HEK293 (cell line): Measurements from ENCODE around the gene FAM174B.

Source experiments
- CTCF ChIA-PET: fragments of 350-600 bp; formaldehyde crosslinking; extraction: SDS; loops from one replicate; lab custom pipeline; 2021; ENCODE audit warnings: antibody characterized with exemption; lab: Yijun Ruan, JAX
- POLR2A ChIA-PET: fragments of 300-600 bp; formaldehyde crosslinking; extraction: SDS; loops from one replicate; lab custom pipeline; 2020; ENCODE audit warnings: antibody characterized with exemption, inconsistent platforms; lab: Yijun Ruan, JAX
- H3K27ac ChIP-seq: fragments of 200-500 bp; sonication (Bioruptor generic); 2 replicates; pipeline ENCODE4 v1.5.1; 2014; ENCODE audit warnings: low read depth, low read length, control low read depth, inconsistent platforms; ENCODE audit errors: extremely low read depth
- H3K36me3 ChIP-seq, 2 experiments: fragments of 200-500 bp in 1 of 2; sonication (Bioruptor generic) in 1 of 2; 1 replicate in 1 of 2; 2 replicates in 1 of 2; pipeline ENCODE4 v1.5.1; 2014 to 2017; ENCODE audit warnings: inconsistent platforms in 2 of 2, low read length in 2 of 2; ENCODE audit not compliant: control insufficient read depth in 2 of 2, insufficient read depth in 1 of 2
- H3K4me1 ChIP-seq: fragments of 200-500 bp; sonication (Bioruptor generic); 2 replicates; pipeline ENCODE4 v1.5.1; 2014; ENCODE audit warnings: mild to moderate bottlenecking, low read length, inconsistent platforms; ENCODE audit not compliant: control insufficient read depth, insufficient read depth
- H3K4me3 ChIP-seq: 2 replicates; pipeline ENCODE4 v1.5.1; 2011; ENCODE audit warnings: low read depth, mild to moderate bottlenecking, control low read depth, low read length, moderate library complexity
- H3K9me3 ChIP-seq: fragments of 200-500 bp; sonication (Bioruptor generic); 2 replicates; pipeline ENCODE4 v1.5.1; 2014; ENCODE audit warnings: low read depth, low read length, inconsistent platforms; ENCODE audit not compliant: control insufficient read depth, insufficient read depth
- BCL11B ChIP-seq: fragments of 450-650 bp; formaldehyde crosslinking; IDR thresholded peaks from 2 replicates; pipeline ENCODE4 v1.5.1; 2016; ENCODE audit warnings: low read depth, missing biosample characterization, missing genetic modification characterization
- FEZF1 ChIP-seq: fragments of 450-650 bp; formaldehyde crosslinking; IDR thresholded peaks from 2 replicates; pipeline ENCODE4 v1.5.1; 2016; ENCODE audit warnings: missing biosample characterization, missing genetic modification characterization
- PRDM6 ChIP-seq: fragments of 450-650 bp; formaldehyde crosslinking; IDR thresholded peaks from 2 replicates; pipeline ENCODE4 v1.5.1; 2017; ENCODE audit warnings: missing biosample characterization, missing genetic modification characterization
- REPIN1 ChIP-seq: fragments of 450-650 bp; formaldehyde crosslinking; IDR thresholded peaks from 2 replicates; pipeline ENCODE4 v1.5.1; 2017; ENCODE audit warnings: missing biosample characterization, missing genetic modification characterization, low read depth
- TRIM28 ChIP-seq: IDR thresholded peaks from 2 replicates; pipeline ENCODE4 v1.6.1; 2011; ENCODE audit warnings: low read length, control low read depth, borderline replicate concordance
- TSHZ1 ChIP-seq: fragments of 450-650 bp; formaldehyde crosslinking; IDR thresholded peaks from 2 replicates; pipeline ENCODE4 v1.5.1; 2016; ENCODE audit warnings: missing biosample characterization, missing genetic modification characterization, borderline replicate concordance
- ZNF10 ChIP-seq: fragments of 450-650 bp; formaldehyde crosslinking; IDR thresholded peaks from 2 replicates; pipeline ENCODE4 v1.5.1; 2017; ENCODE audit warnings: missing biosample characterization, missing genetic modification characterization
- ZNF112 ChIP-seq: fragments of 450-650 bp; formaldehyde crosslinking; IDR thresholded peaks from 2 replicates; pipeline ENCODE4 v1.5.0; 2017; ENCODE audit warnings: missing biosample characterization, missing genetic modification characterization
- ZNF155 ChIP-seq: fragments of 450-650 bp; formaldehyde crosslinking; IDR thresholded peaks from 2 replicates; pipeline ENCODE4 v1.5.1; 2016; ENCODE audit warnings: missing biosample characterization, missing genetic modification characterization
- ZNF404 ChIP-seq: fragments of 450-650 bp; formaldehyde crosslinking; IDR thresholded peaks from 2 replicates; pipeline ENCODE4 v1.5.1; 2017; ENCODE audit warnings: missing biosample characterization, missing genetic modification characterization
- ZNF658 ChIP-seq: fragments of 450-650 bp; formaldehyde crosslinking; IDR thresholded peaks from 2 replicates; pipeline ENCODE4; 2016; ENCODE audit warnings: missing biosample characterization, missing genetic modification characterization
- ZNF677 ChIP-seq: fragments of 450-650 bp; IDR thresholded peaks from 2 replicates; pipeline ENCODE4 v1.5.0; 2018; ENCODE audit warnings: missing biosample characterization, mild to moderate bottlenecking, missing genetic modification characterization, moderate library complexity
- TF ChIP-seq, protein P1 (sequence below): fragments of 450-650 bp; formaldehyde crosslinking; IDR thresholded peaks from 2 replicates; pipeline ENCODE4 v1.5.1; 2017; ENCODE audit warnings: missing biosample characterization, missing genetic modification characterization
- TF ChIP-seq, protein P2 (sequence below): fragments of 450-650 bp; formaldehyde crosslinking; optimal IDR thresholded peaks from 2 replicates; pipeline ENCODE3; 2016; ENCODE audit warnings: missing biosample characterization, mild to moderate bottlenecking, missing genetic modification characterization

The FAM174B gene

GRCh38 chr15:92602267-92602593 is 53.3 kb downstream of the FAM174B start (continued):
- TF ChIP-seq TRIM28 (no peak), ZNF10 (tag by site-specific recombination) (no peak), ZNF112 (tag by site-specific recombination) (no peak), TSHZ1 (tag by site-specific recombination) (no peak)

DNA sequence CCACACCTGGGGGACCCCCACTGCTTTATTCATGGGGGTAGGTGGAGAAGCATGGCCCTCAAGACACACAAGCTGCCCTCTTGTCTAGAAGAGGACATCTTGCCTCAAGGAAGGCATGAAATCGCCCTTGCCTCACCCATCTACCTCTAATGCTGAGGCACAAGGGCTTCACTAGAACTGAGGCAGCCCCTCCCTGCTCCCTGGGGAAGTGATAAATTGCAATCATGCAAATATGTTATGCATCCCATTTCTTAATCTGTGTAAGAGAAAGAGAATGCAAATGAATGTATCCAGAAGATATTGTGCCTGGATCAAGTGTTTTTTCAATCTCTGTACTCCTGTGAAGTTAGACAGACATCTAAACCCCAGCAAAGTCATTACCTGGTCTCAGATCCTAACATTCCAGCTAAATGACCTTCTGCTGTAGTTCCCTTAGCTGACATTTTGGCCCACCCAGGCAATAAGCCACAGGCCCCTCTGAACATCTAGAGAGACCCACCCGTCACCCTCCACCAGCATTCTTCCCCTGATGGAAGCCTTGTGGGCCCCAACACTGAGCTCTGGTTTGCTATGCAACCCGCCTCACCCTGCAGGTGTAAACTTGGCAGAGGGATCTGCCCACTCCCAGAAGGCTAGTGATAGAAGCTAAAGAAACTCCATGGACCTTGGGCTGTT is 53.8 kb downstream of the FAM174B start:
- TF ChIP-seq ZNF404 (tag by site-specific recombination) (no peak), FEZF1 (tag by site-specific recombination) (no peak), PRDM6 (no peak), ZNF155 (tag by site-specific recombination) (no peak), ZNF677 (tag by site-specific recombination) (no peak)
- H3K4me3 ChIP-seq: no peak overlapping the region
- no peaks in the 10 kb centered on the region for H3K9me3 ChIP-seq
- H3K36me3 ChIP-seq: no peaks in the 10 kb centered on the region
- H3K4me1 ChIP-seq: no peaks in the 10 kb centered on the region
- H3K27ac ChIP-seq: no peak overlapping the region
- ChIA-PET CTCF (interaction anchor here (0.6 kb wide), 1 partner anchor 153 kb away, joined by 8 read pairs; no protein-coding TSS in a partner anchor), POLR2A (no interaction called here)

- no peak overlapping the region for H3K4me3 ChIP-seq
- ChIA-PET POLR2A (no interaction called here), CTCF (interaction anchor here (1.2 kb wide), 1 partner anchor 79 kb away, joined by 3 read pairs; no protein-coding TSS in a partner anchor)
- no peaks in the 10 kb centered on the region for H3K9me3 ChIP-seq
- no peaks in the 10 kb centered on the region for H3K4me1 ChIP-seq
- H3K27ac ChIP-seq: no peak overlapping the region
- TF ChIP-seq ZNF658 (tag by site-specific recombination) (no peak), REPIN1 (tag by site-specific recombination) (no peak), BCL11B (tag by site-specific recombination) (no peak), ZNF10 (tag by site-specific recombination) (no peak)
- TF ChIP-seq, protein P1, sequence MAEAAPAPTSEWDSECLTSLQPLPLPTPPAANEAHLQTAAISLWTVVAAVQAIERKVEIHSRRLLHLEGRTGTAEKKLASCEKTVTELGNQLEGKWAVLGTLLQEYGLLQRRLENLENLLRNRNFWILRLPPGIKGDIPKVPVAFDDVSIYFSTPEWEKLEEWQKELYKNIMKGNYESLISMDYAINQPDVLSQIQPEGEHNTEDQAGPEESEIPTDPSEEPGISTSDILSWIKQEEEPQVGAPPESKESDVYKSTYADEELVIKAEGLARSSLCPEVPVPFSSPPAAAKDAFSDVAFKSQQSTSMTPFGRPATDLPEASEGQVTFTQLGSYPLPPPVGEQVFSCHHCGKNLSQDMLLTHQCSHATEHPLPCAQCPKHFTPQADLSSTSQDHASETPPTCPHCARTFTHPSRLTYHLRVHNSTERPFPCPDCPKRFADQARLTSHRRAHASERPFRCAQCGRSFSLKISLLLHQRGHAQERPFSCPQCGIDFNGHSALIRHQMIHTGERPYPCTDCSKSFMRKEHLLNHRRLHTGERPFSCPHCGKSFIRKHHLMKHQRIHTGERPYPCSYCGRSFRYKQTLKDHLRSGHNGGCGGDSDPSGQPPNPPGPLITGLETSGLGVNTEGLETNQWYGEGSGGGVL (tag by site-specific recombination): no peak
- TF ChIP-seq, protein P2, sequence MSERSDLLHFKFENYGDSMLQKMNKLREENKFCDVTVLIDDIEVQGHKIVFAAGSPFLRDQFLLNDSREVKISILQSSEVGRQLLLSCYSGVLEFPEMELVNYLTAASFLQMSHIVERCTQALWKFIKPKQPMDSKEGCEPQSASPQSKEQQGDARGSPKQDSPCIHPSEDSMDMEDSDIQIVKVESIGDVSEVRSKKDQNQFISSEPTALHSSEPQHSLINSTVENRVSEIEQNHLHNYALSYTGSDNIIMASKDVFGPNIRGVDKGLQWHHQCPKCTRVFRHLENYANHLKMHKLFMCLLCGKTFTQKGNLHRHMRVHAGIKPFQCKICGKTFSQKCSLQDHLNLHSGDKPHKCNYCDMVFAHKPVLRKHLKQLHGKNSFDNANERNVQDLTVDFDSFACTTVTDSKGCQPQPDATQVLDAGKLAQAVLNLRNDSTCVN (tag by site-specific recombination): no peak
- H3K36me3 ChIP-seq: no peaks in the 10 kb centered on the region
Measured at GRCh38 chr15:92600856-92601255, 54.7 kb downstream of the FAM174B start.
